DMS53 treated with DMSO at 0.1 percent for 48 hours (cell line): Measurements from ENCODE around the gene TIMM29.
A peak's percentile ranks its signal among the peaks of the same experiment; 100 is the strongest.
"Not testable (repeated sequence)": the region's sequence is repeated elsewhere in the genome, so short reads cannot be mapped to it uniquely, and the experiment has no call there.

Experiments
- DNase-seq: peaks from one replicate; lab custom pipeline; 2025; ENCODE audit not compliant: unreplicated experiment; lab: John Stamatoyannopoulos, UW

Gene TIMM29

GRCh38 chr19:10936661-10937084 is 8.1 kb downstream of the TIMM29 start:
- peak; percentile 50 for DNase-seq

- not testable (repeated sequence) for DNase-seq
Observed at GRCh38 chr19:10941649-10942048, 13.0 kb downstream of the TIMM29 start.

GRCh38 chr19:10943412-10943811 is 14.8 kb downstream of the TIMM29 start:
- not testable (repeated sequence) for DNase-seq

- no peak for DNase-seq
Observed at GRCh38 chr19:10945264-10945663, 16.7 kb downstream of the TIMM29 start.

GRCh38 chr19:10946958-10947657 is 18.5 kb downstream of the TIMM29 start:
- DNase-seq = no peak

- peak; percentile 72 for DNase-seq
Observed at GRCh38 chr19:10952809-10953208, 24.2 kb downstream of the TIMM29 start.

- not testable (repeated sequence) for DNase-seq
Observed at GRCh38 chr19:10959277-10959968, 30.8 kb downstream of the TIMM29 start.

GRCh38 chr19:10960314-10961072 is 31.9 kb downstream of the TIMM29 start, which contains the start of gene SMARCA4:
TSS of gene SMARCA4 (plus strand) at chr19:10961030. CDS start at chr19:10984152, 23,122 bp downstream.
- peak; percentile 76 for DNase-seq

- no peak for DNase-seq
Observed at GRCh38 chr19:10961073-10961860, 32.7 kb downstream of the TIMM29 start.

GRCh38 chr19:10962863-10963262 is 34.3 kb downstream of the TIMM29 start:
- DNase-seq = no peak

GRCh38 chr19:10963865-10964264 is 35.3 kb downstream of the TIMM29 start:
- no peak for DNase-seq

GRCh38 chr19:10964903-10965302 is 36.3 kb downstream of the TIMM29 start:
- DNase-seq = no peak

GRCh38 chr19:10965398-10965797 is 36.8 kb downstream of the TIMM29 start:
- no peak for DNase-seq

- no peak for DNase-seq
Observed at GRCh38 chr19:10966809-10967208, 38.2 kb downstream of the TIMM29 start.

- DNase-seq = no peak
Observed at GRCh38 chr19:10968527-10969135, 40.0 kb downstream of the TIMM29 start.

GRCh38 chr19:10971107-10971726 is 42.6 kb downstream of the TIMM29 start:
- DNase-seq = no peak

GRCh38 chr19:10975374-10976130 is 46.9 kb downstream of the TIMM29 start:
- DNase-seq = no peak

GRCh38 chr19:10976131-10976892 is 47.7 kb downstream of the TIMM29 start:
- no peak for DNase-seq

GRCh38 chr19:10977742-10978092 is 49.1 kb downstream of the TIMM29 start:
- DNase-seq = no peak
